Stimulated activated CD4-positive, alpha-beta T cell treated with anti-CD3 and anti-CD28 coated beads, Interleukin-4, amount 100 ng/mL, for 1 hour (primary cell): Measurements from ENCODE around the gene TCP10L.
"Not testable (repeated sequence)": the region's sequence is repeated elsewhere in the genome, so short reads cannot be mapped to it uniquely, and the experiment has no call there.

Experiments
- DNase-seq: peaks from one replicate; pipeline ENCODE4 v3.0.0-alpha.2; 2020

Gene TCP10L

DNA sequence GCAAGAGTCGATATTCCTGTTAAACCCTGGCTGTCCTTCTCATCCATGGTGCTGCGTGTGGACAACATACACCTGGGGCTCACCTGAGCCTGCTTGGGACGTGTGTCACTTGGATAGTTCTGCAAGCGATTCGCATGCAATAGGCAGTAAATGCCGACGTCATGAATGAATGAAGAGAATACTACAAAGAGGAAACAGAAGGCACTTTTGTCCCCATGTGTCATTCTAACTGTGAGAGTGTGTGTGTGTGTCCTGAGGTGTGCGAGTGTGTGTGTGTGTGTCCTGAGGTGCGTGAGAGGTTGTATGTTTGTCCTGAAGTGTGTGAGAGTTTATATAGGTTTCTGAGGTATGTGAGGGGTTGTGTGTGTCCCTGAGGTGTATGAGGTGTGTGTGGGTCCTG lies 647 bp upstream of the TCP10L start:
- no peak for DNase-seq

DNA sequence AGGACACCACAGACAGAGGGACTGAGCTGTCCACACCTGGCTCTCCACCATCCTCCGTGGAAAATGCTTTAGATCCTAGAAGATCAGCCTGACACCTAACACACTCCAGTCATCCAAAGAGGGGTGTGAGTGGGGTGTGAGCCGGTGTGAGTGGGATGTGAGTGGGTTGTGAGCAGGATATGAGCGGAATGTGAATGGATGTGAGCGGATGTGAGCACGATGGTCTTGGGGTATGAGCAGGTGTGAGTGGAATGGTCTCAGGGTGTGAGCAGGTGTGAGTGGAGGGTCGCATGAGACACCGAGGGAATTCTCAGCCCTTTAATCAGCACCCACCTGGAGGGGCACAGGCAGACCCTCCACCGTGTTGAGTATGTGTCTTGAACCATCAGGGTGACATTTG lies 851 bp downstream of the TCP10L start:
- DNase-seq = no peak

DNA sequence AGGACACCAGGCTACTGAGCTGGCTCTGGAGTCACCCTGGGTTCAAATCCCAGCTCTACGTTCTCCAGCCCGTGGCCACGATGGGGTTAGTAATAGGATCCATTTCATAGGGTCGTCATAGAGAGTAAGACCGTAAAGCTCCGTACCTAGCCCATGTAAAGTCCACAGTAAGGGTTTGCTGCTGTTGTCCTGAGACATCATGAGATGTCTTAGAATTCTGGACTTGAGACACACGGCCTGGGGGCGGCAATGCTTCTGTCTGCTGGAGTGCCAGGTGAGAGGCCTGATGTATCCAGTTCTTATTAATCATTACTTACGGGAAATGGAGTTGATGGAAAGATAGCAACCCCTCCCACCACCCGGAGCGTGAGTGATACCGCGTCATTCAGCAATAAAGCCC lies 3.6 kb downstream of the TCP10L start:
- no peak for DNase-seq

DNA sequence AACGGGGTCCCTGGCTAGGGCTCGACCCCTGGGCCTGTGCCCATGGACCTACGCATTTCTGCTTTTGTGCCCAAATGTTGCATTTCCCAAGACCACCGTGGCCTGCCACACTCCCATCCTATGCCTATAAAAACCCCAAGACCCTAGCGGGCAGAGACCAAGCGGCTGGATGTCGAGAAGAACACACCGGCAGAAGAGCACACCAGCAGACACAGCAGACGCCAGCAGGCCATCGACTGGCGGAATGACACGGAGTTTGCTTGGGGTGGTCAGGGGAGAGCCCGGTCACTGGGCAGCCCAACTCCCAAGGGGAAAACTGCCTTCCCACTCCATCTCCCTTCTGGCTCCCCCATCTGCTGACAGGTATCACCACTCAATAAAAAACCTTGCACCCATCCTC lies 4.4 kb downstream of the TCP10L start:
- no peak for DNase-seq

DNA sequence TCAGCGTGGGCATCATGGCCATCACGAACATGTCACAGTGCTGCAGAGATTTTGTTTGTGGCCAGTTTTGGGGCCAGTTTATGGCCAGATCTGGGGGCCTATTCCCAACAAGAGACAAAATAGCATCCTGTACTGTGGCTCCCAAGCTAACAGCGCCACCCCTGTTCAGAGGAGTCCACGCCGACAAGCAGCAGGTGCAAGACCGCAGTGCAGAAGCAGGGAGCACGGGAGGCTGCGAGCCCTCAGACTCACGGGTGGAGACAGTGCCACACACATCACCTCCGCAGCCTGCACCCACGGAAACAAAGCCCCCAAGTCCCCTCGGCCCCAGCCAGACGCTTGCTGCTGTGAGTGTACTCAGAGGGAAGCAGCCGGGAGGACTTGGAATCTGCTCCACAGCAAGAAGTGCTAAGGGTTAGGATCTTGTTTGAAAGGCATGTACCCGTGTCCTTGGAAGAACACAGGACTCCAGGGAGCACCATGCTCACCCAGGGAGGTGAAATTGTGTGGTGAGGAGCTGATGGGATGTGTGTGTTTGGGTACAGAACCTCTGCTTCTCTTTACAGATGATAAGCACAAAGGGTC lies 7.1 kb downstream of the TCP10L start:
- peak; percentile 8 for DNase-seq

DNA sequence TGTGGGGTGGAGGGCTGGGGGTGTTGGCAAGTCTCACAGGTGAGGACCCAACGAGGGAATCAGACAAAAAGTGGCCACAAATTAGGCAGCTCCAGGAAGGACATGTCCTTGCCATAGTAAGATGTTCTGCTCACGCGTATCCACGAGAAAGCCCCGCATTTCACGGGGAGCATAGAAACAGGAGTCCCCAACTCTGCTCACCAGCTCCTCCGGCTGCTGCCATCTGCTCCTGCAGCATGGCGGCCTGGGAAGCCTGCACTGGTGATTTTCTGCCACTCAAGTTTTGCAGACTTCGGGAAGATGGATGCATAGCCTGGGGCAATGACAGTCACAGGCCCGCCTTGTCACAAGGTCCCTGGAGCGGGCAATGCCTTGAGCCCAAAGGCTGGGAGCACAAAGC lies 9.3 kb downstream of the TCP10L start:
- DNase-seq = no peak

DNA sequence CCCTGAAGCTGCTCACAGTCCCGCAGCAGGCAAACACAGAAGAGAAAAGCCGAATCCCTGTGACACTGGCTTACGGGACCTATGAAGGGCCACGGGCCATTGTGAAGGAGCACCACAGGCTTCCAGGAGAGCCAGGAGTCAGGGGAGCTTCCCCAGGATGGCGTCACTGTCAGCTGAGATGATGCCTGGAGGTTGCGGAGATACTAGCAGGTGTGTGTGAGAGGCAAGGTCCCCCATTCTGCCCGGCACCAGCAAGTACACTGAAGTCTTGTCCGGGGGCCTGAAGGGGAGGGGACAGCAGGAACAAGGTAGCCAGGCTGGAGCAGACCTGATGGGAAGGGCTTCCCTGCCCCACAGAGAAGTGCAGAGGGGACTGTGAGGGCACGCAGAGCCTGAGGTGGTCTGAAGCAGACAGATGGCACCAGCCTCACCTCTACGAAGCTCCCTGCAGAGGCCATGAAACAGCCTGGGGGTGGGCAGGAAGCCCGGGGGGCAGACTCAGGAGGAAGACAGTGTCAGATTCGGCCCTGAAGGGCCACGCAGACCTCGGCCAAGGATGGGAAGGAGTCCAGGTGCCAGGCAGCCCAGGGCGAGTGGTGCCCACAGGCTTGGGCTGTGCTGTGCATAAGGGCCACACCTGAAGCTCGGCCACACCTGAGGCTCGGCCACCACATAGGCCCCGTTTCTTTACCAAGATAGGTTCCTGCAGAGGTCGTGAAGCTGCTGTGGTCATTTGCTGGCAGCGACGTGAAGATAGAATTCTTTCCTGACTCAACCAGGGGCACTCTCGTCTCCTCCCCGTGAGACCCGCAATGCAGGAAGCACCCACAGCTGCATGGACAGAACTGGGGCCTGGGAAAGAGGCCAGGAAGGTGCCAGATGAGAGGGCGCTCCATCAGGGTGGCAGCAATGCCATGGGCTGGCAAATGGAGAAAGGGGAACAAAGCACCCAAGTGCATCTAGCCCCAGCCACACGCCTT lies 10.1 kb downstream of the TCP10L start:
- DNase-seq = no peak

DNA sequence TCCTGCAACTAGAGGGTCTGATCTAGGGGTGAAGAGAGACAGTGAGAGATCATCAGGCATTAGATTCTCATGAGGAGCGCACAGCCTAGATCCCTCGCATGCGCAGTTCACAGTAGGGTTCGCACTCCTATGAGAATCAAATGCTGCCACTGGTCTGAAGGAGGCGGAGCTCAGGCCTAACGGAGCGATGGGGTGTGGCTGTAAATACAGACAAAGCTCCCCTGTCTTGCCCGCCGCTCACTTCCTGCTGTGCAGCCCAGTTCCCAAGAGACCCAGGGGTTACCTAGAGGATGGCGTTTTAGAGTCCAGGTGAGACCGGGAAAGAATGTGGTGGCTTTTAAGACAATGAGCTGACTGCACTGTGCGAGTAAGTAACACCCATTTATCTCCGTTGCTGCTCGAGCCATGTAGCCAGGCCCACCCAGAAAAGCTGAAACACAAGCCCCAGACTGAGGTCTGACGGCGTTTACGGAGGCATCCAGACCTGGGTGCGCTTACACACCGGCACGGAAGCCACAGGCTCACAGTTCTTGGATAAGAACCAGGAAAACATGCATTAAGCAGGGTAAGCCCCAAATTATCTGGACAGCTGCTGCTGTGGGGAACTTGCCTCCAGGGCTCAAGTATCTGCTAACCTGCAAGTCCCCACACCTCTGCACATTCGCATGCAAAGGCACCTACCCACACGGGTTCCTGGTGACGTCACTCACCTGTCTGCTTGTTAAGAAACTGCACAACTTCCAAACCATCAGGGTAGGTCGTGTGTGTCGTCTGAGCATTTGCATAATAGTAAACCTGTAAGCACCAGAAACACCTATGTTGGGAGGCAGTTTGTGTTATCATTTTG lies 12.5 kb downstream of the TCP10L start:
- DNase-seq = no peak

DNA sequence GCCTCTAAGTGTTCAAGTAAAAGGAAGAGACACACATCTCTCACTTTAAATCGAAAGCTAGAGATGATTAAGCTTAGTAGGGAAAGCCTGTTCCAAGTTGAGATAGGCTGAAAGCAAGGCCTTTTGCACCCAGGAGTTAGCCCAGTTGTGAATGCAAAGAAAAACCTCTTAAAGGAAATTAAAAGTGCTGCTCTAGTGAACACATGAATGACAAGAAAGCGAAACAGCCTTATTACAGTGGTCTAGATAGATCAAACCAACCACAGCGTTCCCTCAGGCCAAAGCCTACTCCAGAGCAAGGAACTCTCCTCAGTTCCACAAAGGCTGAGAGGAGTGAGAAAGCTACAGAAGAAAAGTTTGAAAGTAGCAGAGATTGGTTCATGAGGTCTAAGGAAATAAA lies 14.9 kb downstream of the TCP10L start:
- DNase-seq = no peak

DNA sequence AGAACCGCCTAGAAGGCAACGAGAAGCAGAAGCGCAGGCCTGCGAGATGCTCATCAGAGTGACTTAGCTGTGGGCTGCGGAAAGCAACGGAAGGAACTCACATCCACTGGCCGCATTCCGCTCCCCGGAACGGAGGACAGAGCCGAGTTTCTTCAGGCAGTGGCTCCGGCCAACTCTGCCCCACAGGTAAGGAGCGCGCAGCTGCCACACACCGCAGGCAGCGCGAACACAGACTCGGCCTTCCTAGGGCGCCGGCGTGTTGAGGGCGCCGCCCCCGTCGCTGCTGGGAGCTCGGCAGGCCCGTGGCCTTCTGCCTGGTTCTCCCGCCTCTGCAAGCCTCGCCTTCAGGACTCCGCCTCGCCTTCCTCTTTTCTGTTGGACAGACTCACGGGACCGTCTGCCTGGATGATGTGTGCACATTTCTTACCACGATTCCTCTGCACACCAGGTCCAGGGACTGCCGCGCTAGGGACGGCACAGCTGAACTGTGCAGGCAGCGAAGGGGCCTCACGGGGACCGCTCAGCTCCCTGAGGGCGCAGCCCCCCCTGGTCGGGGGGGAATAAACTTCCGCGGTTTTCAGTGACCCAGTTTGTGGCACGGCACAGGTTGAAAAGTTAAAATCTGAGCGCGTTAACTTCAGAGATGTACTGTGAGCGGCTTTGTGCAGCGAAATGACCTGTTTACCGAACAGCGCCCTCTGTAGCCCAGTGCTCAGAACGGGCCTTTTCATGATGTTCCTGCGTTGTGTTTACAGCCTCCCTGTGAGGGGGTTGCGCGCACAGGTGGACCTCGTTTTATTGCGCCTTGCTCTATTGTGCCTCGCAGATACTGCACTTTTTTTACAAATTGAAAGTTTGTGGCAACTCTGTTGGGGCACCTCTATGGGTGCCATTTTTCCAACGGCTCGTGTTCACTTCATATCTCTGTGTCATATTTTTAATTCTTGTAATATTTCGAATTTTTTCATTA lies 15.8 kb downstream of the TCP10L start:
- peak; percentile 77 for DNase-seq

DNA sequence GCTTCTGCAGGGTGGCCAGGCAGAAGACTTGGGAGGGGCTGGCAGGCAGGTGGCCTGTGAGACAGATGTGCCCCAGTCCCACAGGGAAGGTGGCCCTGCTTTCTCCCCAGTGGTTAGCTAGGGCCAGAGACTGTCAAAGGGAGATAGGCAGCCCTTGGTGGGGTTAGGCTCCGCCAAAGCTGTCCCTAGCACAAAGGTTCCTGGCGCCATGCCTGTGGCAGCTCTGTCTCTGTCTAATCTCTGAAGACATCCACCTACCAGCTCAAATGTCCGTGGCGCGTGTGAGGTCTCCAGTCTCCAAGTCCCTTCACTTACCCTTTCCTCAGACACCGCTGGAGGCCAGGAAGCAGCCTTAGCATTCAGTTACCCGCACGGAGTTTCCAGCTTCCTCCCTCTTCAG lies 17.7 kb downstream of the TCP10L start:
- no peak for DNase-seq

DNA sequence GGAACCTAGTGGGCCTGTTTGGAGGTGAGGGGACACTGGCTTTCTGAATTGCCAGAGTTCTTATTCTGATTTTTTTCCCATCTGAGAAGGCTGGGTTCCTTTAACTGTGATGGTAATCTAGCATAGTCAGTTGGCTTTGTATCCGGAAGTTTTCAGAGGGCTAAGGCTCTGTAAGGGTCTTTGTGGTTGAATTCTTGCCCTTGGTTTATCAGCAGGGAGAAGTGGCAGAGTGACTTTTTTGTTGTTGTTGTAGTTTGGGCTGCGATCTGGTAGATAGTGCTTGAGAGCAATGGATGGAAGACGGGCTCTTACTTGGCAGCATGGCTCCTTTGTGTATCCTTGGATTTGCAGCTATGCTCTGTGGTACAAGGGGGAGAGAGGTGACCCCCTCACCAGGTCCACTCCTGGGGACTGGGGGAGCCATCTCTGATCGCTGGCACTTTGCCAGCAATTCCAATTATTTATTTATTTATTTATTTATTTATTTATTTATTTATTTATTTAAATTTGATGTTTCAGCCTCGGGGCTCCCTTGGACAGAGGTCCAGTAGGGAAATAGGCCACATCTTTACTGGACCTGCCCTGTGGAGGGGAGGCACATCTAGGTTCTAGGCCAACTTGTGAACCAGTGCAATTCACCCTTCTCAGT lies 18.5 kb downstream of the TCP10L start:
- DNase-seq = no peak

DNA sequence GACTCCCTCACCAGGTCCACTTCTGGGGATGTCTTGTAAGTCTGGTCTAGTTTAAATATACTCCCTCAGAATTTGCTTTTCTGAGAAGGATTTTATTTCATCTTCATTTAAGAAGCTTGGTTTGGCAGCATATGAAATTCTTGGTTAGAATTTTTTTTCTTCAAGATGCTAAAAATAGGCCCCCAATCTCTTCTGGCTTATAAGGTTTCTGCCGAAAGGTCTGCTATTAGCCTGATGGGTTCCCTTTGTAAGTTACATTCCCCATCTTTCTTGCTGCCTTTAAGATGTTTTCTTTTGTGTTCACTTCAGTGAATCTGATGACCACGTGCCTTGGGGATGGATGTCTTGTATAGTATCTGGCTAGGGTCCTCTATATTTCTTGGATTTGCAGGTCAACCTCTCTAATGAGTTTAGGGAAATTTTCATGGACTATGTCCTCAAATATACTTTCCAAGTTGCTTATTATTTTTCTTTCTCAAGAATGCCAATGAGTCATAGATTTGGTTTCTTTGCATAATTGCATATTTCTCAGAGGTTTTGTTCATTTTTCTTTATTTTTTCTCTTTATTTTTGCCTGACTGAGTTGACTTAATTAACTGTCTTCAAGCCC lies 19.4 kb downstream of the TCP10L start:
- DNase-seq = no peak

DNA sequence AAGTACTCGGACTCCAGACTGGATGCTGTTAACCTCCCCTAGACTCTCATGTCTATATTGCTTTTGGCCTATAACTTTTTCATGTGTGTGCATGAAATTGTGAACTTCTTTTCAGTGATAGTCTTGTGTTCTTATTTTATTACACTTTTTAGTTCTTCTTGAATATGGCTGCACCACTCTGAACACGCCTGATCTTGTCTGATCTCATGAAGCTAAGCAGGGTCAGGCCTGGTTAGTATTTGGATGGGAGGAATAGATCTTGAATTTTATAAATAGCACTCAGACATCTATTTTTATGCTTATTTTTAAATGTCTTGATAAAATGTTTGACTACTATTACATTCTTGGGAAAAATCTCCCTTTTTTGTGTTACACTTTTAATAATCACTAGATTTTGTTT lies 22.4 kb downstream of the TCP10L start:
- no peak for DNase-seq

DNA sequence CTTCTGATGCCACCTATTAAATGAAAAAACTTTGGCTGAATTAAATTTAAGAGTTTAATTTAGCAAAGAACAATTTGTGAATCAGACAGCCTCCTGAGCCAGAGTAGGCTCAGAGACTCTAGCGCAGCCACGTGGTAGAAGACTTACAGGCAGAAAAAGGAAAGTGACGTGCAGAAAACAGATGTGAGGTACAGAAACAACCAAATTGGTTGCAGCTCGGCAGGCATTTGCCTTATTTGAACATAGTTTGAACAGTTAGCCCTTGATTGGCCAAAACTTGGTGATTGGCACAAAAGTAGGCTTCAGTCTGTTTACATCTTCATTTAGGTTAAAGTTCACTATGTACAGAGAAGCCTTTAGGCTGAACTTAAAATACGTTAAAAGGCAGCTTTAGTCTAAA lies 22.9 kb downstream of the TCP10L start:
- DNase-seq = no peak

DNA sequence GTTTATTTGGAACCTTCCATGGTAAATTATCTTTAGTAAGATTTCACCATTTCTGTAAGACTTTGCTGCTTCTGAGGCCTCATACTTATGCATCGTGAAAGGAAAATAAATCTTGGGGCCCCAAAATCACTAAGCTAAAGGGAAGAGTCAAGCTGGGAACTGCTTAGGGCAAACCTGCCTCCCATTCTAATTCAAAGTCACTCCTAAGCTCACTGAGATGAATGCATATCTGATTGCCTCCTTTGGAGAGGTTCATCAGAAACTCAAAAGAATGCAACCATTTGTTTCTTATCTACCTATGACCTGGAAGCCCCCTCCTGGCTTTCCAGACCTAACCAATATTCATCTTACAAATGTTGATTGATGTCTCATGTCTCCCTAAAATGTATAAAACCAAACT lies 23.8 kb downstream of the TCP10L start:
- DNase-seq = not testable (repeated sequence)

DNA sequence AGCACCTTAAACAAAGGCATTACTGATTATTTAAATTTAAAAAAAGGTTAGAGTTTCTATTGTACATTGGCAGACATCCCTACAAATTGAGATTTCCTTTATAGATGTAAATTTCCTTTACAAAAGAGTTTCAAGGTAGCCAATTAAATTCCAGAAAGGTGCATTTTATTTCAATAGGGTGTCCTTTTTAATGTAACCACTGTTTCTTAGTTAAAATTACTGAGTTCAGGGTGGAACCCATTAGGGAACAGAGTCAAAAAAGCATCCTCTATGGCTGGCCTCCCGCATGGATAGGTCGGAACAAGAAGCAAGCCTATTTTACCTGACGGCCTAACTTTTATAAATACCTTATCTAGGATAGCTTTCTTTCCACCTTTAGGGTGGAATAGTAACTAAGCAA lies 24.4 kb downstream of the TCP10L start:
- no peak for DNase-seq

DNA sequence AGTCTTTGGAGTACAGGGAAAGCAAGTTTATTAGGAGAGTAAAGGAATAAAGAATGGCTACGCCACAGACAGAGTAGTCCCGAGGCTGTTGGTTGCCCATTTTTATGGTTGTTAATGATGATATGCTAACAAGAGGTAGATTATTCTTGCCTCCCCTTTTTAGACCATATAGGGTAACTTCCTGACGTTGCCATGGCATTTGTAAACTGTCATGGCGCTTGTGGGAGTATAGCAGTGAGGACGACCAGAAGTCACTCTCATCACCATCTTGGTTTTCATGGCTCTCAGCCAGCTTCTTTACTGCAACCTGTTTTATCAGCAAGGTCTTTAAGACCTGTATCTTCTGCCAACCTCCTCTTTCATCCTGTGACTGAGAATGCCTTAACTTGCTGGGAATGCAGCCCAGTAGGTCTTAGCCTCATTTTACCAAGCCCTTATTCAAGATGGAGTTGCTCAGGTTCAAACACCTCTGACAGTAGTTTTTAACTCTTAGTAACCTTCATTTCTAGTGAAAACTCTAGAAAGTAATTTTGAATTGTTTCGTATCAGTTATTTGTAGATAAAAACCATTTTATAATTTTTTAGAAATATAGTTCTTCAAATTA lies 26.2 kb downstream of the TCP10L start:
- DNase-seq = no peak

DNA sequence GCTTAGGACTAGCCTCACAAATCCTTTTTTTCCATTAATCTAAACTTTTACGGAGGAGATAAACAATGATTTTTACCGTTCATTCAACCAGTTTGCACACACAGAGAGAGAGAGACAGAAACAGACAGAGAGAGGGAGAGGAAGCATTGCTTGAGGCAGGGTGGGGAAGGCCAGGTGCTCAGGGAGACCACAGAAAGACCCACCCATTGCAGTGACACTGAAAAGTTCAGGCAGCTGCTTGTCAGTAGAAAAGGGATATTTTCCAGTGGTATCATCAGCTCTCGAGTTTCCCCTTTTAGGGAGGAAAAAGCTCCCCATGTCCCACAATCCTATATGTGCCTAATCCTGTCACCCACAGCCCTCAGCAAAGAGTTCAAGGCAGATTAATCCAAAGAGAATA lies 27.2 kb downstream of the TCP10L start:
- no peak for DNase-seq

DNA sequence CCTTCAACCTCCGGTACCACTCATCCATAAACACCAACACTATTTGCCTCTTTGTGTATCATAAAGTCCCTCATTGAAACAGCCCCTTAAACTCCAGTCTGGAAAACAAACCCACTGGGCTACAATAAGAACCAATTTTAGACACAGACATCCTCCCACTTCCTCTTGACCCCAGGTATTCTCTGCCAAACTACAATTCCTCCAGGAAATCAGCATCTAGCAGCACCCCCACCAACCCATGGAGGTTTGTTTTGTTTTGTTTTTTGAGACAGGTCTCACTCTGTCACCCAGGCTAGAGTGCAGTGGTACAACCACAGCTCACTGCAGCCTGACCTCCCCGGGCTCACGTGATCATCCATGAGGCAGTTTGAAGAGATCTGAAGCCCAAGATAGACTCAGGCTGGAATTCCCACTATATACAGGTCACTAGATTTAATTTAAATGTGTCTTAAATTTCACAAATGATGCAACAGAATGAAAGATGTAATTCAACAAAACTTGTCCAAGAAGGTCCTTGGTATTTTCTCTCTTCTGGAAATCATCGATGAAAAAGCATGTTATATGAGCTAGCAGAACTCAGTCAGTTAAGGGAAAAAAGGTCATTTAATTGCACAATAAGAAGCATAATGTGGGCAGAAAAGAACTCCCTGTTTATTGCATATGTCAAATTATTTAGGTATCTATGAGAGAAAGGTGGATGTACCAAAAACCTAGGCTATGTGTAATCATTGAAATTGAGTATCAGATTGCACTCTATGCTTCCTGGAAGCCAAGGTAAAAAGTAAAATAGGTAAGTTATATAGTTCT lies 30.3 kb downstream of the TCP10L start:
- DNase-seq = no peak
